BE2C (cell line): ENCODE data around the gene TDRD15. TPM values are rescaled to one million over a fixed set of nuclear protein-coding genes. Genes with fewer than 3 reads are reported as not detected.

ENCODE experiments used
- DNase-seq: peaks from one replicate; pipeline ENCODE4 v3.0.0-alpha.2; 2020
- H3K27me3 ChIP-seq: fragments of 250-450 bp; sonication (Bioruptor Pico); 2 replicates; pipeline ENCODE4 v1.5.1; 2020; ENCODE audit warnings: mild to moderate bottlenecking
- H3K36me3 ChIP-seq: fragments of 250-450 bp; sonication (Bioruptor Pico); 2 replicates; pipeline ENCODE4 v1.5.1; 2020; ENCODE audit warnings: mild to moderate bottlenecking
- H3K4me1 ChIP-seq: fragments of 250-450 bp; sonication (Bioruptor Pico); 2 replicates; pipeline ENCODE4 v1.5.1; 2020
- H3K4me3 ChIP-seq: 2 replicates; pipeline ENCODE4 v1.5.1; 2011; ENCODE audit warnings: low read depth, low read length
- H3K9me3 ChIP-seq: fragments of 250-450 bp; sonication (Bioruptor Pico); 2 replicates; pipeline ENCODE4 v1.5.1; 2020
- polyA plus RNA-seq: library from polyadenylated mRNA; unstranded; fragments of >200 nt; gene quantifications from one replicate; pipeline ENCODE4 v1.2.1, GENCODE V29; 2012; ENCODE audit warnings: low read depth, missing spikeins; ENCODE audit not compliant: insufficient read length, insufficient read depth
- TF ChIP-seq, protein P1 (sequence below): IDR thresholded peaks from 2 replicates; pipeline ENCODE4 v1.5.1; 2012; ENCODE audit warnings: mild to moderate bottlenecking, low read depth, low read length

Gene TDRD15
- not detected for polyA plus RNA-seq

DNA sequence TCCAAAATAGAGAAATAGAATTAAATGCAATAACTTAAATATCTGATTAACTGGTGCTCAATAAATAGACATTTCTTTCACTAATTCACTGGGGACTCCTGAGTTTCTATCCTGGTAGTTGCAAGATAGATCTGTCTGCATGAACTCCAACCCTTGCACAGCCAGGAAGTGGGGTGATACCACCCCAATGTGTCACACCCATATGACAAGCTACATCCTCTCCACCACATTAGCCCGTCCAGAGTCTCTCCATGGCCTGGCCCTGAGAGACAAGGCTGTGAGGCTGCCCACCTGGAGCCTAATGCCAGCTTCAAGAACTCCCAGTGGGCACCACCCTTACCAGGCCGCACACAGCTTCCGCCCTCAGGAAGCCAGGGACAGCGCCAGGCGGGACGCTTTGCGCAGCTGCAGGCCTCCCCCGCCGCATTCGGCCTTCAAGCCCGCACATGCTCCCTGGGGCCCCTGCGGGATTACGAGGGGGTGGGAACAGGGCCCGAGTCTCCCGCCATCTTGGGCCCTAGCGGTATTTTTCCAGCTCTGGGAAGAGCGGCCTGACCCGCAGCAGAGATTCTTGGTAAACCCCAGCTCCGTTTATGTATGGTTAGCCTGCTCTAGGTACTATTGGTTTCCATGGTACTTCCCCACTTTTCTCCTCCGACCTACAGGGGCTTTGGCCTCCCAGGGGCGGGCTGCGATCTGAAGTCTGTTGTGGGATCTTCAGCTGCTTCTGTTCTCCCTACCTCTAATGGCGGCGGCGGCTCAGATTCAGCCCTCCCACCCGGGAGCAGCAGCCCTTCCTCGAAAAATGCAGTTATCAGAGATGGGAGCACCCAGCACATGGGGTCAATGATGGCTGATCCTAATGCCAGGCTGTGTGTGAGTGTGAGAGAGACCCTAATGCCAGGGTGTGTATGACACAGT lies at the start of gene TDRD15:
Gene TDRD15, plus strand, starts transcription at position 496 of the 921 bp plus-strand sequence. CDS start 13,500 bp downstream, outside the sequence.
- no peak for DNase-seq
- TF ChIP-seq, protein P1, sequence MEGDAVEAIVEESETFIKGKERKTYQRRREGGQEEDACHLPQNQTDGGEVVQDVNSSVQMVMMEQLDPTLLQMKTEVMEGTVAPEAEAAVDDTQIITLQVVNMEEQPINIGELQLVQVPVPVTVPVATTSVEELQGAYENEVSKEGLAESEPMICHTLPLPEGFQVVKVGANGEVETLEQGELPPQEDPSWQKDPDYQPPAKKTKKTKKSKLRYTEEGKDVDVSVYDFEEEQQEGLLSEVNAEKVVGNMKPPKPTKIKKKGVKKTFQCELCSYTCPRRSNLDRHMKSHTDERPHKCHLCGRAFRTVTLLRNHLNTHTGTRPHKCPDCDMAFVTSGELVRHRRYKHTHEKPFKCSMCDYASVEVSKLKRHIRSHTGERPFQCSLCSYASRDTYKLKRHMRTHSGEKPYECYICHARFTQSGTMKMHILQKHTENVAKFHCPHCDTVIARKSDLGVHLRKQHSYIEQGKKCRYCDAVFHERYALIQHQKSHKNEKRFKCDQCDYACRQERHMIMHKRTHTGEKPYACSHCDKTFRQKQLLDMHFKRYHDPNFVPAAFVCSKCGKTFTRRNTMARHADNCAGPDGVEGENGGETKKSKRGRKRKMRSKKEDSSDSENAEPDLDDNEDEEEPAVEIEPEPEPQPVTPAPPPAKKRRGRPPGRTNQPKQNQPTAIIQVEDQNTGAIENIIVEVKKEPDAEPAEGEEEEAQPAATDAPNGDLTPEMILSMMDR: no peak
- Histone ChIP-seq H3K27me3 (no peaks in the 10 kb centered on the region), H3K36me3 (no peaks in the 10 kb centered on the region), H3K4me3 (no peak within 1 kb of the TSS), H3K9me3 (no peaks in the 10 kb centered on the region), H3K4me1 (peaks cover 4% of the 10 kb centered on the region; the same call in 1 of the 2 replicates)

DNA sequence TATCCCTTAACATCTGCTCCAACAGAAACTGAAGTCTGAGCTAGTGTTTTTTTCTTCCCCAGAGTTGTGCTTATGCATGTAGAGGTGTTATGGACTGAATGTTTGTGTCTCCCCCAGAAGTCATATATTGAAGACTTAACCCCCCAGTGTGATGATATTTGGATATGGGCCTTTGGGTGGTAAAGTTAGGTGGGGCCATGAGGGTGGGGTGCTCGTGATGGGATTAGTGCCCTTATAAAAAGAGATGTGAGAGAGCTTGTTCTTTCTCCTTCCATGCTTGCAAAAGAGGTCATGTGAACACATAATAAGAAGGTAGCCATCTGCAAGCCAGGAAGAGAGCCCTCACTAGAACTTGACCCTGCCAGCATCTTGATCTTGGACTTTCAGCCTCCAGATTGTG lies 45.5 kb upstream of the TDRD15 start:
- H3K9me3 ChIP-seq: no peaks in the 10 kb centered on the region; the same call in 1 of the 2 replicates
- TF ChIP-seq, protein P1: no peak
- H3K36me3 ChIP-seq: no peaks in the 10 kb centered on the region
- peaks cover 2% of the 10 kb centered on the region for H3K4me1 ChIP-seq
- no peak for DNase-seq
- no peak overlapping the region for H3K4me3 ChIP-seq
- H3K27me3 ChIP-seq: no peaks in the 10 kb centered on the region

DNA sequence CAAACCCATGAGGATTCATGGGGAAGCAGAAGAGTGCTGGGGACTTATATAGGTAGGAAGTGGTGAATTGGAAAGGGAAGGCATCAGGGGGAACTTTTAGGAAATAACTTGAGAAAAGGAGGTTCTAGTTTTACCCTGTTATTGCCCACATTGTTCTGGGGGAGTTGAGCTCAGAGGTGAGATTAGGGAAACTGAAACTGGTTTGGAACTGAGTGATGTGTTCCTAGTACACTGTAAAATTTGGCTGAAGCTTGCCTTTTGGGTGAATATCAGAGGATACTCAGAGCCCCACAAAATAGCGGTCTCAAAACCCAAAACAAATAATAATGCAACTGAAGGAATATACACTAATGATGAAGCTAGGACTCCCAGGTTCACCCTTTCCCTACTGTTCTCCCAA lies 40.3 kb upstream of the TDRD15 start:
- DNase-seq: no peak
- no peaks in the 10 kb centered on the region for H3K27me3 ChIP-seq
- H3K9me3 ChIP-seq: no peaks in the 10 kb centered on the region
- H3K36me3 ChIP-seq: no peaks in the 10 kb centered on the region
- TF ChIP-seq, protein P1: no peak
- H3K4me1 ChIP-seq: no peaks in the 10 kb centered on the region
- no peak overlapping the region for H3K4me3 ChIP-seq

DNA sequence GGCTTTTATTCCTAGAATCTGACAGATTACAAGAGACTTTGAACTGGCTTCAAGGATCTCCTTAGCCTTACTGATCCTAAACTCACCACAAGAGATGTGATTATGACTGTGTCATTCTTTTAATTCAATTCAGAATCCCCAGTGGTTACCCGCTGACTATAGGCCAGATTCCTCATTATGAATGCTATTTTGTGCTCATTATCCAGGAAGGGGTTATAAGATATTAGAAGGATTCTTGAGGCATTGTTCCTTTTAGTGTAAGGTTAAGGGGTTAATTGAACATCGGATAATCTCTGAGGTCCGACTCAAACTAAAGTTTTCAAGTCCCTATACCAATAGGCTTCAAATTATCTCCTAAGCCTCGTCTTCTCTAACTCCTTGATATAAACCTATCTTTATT lies 39.4 kb upstream of the TDRD15 start:
- H3K4me1 ChIP-seq: no peaks in the 10 kb centered on the region
- TF ChIP-seq, protein P1: no peak

DNA sequence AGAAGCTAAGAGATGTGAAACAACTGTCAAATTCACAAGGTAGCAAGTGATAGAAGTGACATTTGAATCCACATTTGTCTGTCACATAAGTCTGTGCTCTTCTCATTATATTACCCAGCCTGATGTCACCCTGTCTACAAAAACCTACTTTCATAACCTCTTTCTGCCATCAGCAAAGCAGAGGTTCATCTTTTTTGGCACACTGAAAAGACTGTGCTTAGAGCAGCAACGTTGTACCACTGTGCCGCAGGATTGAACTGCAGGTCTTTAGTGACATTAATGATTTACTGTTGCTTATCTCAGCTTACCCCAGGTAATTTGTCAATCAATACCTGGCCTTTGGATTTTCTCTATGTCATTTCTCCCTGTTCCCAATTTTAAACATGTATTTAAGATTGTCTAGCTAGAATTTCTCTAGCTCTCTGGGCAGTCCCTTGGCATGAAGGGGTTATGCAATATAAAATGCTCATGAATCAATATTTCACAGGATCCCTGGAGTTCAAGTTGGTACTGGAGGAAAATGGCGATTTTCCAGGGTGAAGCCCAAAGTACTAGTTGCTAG lies 31.4 kb upstream of the TDRD15 start:
- Histone ChIP-seq H3K36me3 (no peaks in the 10 kb centered on the region), H3K4me3 (no peak overlapping the region), H3K9me3 (no peaks in the 10 kb centered on the region), H3K27me3 (no peaks in the 10 kb centered on the region), H3K4me1 (no peaks in the 10 kb centered on the region)
- TF ChIP-seq, protein P1: no peak
- no peak for DNase-seq

More for the DNA sequence above, 39.4 kb upstream of the TDRD15 start:
- no peak for DNase-seq
- no peaks in the 10 kb centered on the region for H3K36me3 ChIP-seq
- no peak overlapping the region for H3K4me3 ChIP-seq
- H3K27me3 ChIP-seq: no peaks in the 10 kb centered on the region
- H3K9me3 ChIP-seq: no peaks in the 10 kb centered on the region

DNA sequence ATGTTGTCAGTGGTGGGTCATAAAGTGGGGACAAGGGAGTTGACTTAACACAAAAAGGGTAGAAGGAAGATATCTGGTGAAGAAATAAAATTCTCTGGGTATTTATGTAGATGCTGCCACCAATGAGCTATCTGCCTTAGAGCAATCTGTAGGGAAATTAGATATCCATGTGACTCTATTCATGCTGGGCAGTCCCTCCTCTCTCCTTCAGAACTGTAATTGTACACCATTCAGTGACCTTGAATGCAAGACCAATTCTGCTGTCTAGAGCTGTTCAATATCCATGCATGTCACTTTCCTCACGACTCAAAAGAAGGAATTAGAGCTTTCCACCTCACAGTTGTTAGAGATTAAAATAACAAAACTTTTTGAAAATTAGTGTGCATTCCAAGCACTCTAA lies 28.6 kb upstream of the TDRD15 start:
- Histone ChIP-seq H3K9me3 (no peaks in the 10 kb centered on the region), H3K36me3 (no peaks in the 10 kb centered on the region), H3K4me3 (no peak overlapping the region), H3K27me3 (no peaks in the 10 kb centered on the region), H3K4me1 (peaks cover 3% of the 10 kb centered on the region; the same call in 1 of the 2 replicates)
- TF ChIP-seq, protein P1: no peak
- no peak for DNase-seq
